Neural progenitor cell (in vitro differentiated cells): ENCODE data around the gene KLHDC7B.

Experiments
- EZH2 ChIP-seq: fragments of 200-600 bp; sonication (generic); IDR thresholded peaks from 2 replicates; pipeline ENCODE4 v1.6.1; 2017; ENCODE audit warnings: antibody characterized with exemption, mild to moderate bottlenecking, moderate library complexity
- EZH2phosphoT487 ChIP-seq: fragments of 200-600 bp; sonication (generic); IDR thresholded peaks from 2 replicates; pipeline ENCODE4 v1.6.1; 2017; ENCODE audit warnings: antibody characterized with exemption
- TF ChIP-seq, protein P1 (sequence below): fragments of 200-600 bp; sonication (generic); IDR thresholded peaks from 2 replicates; pipeline ENCODE4 v1.5.1; 2017; ENCODE audit warnings: antibody characterized with exemption, mild to moderate bottlenecking

- TF ChIP-seq, protein P1, sequence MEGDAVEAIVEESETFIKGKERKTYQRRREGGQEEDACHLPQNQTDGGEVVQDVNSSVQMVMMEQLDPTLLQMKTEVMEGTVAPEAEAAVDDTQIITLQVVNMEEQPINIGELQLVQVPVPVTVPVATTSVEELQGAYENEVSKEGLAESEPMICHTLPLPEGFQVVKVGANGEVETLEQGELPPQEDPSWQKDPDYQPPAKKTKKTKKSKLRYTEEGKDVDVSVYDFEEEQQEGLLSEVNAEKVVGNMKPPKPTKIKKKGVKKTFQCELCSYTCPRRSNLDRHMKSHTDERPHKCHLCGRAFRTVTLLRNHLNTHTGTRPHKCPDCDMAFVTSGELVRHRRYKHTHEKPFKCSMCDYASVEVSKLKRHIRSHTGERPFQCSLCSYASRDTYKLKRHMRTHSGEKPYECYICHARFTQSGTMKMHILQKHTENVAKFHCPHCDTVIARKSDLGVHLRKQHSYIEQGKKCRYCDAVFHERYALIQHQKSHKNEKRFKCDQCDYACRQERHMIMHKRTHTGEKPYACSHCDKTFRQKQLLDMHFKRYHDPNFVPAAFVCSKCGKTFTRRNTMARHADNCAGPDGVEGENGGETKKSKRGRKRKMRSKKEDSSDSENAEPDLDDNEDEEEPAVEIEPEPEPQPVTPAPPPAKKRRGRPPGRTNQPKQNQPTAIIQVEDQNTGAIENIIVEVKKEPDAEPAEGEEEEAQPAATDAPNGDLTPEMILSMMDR: no peak
- TF ChIP-seq EZH2 (no peak), EZH2phosphoT487 (no peak)
Measured at GRCh38 chr22:50547263-50547985, 1.7 kb downstream of the KLHDC7B start.
